HG02943 (cell line): ENCODE data around the gene UNC13C.

ENCODE experiments used
- ATAC-seq: cut with Tn5 transposase; IDR thresholded peaks from one replicate; pipeline ENCODE4 v1.9.1; 2021; ENCODE audit warnings: mild to moderate bottlenecking, low read depth, moderate library complexity; ENCODE audit not compliant: unreplicated experiment

Gene UNC13C

GRCh38 chr15:54547491-54547890, 569.2 kb downstream of the UNC13C start:
- ATAC-seq = no peak

GRCh38 chr15:54550954-54551353, 572.7 kb downstream of the UNC13C start:
- no peak for ATAC-seq

- no peak for ATAC-seq
These were observed 578.0 kb downstream of the UNC13C start for GRCh38 chr15:54556231-54556630.

- no peak for ATAC-seq
These were observed 581.3 kb downstream of the UNC13C start for GRCh38 chr15:54559405-54560069.

GRCh38 chr15:54560417-54560816, 582.2 kb downstream of the UNC13C start:
- ATAC-seq = no peak

- ATAC-seq = no peak
These were observed 585.9 kb downstream of the UNC13C start for GRCh38 chr15:54564166-54564565.

- no peak for ATAC-seq
These were observed 588.4 kb downstream of the UNC13C start for GRCh38 chr15:54566654-54567053.

- ATAC-seq = no peak
These were observed 589.3 kb downstream of the UNC13C start for GRCh38 chr15:54567408-54568035.

- ATAC-seq = no peak
These were observed 590.1 kb downstream of the UNC13C start for GRCh38 chr15:54568381-54568780.

- no peak for ATAC-seq
These were observed 593.3 kb downstream of the UNC13C start for GRCh38 chr15:54571576-54571975.

- ATAC-seq = no peak
These were observed 597.3 kb downstream of the UNC13C start for GRCh38 chr15:54575586-54575985.

- no peak for ATAC-seq
These were observed 598.2 kb downstream of the UNC13C start for GRCh38 chr15:54576298-54576935.

- ATAC-seq = no peak
These were observed 599.4 kb downstream of the UNC13C start for GRCh38 chr15:54577476-54578250.

GRCh38 chr15:54579855-54580254, 601.6 kb downstream of the UNC13C start:
- no peak for ATAC-seq

GRCh38 chr15:54580643-54581042, 602.4 kb downstream of the UNC13C start:
- no peak for ATAC-seq

- peak; percentile 80 for ATAC-seq
These were observed 604.8 kb downstream of the UNC13C start for GRCh38 chr15:54582863-54583643.

GRCh38 chr15:54585063-54585462, 606.8 kb downstream of the UNC13C start:
- ATAC-seq = no peak

GRCh38 chr15:54594115-54594514, 615.9 kb downstream of the UNC13C start:
- ATAC-seq = no peak

GRCh38 chr15:54599386-54599785, 621.1 kb downstream of the UNC13C start:
- ATAC-seq = no peak

GRCh38 chr15:54605043-54605442, 626.8 kb downstream of the UNC13C start:
- no peak for ATAC-seq
